GM12892 (cell line): ENCODE data around the gene USP40.

Source experiments
- POLR2AphosphoS5 ChIP-seq: IDR thresholded peaks from 2 replicates; pipeline ENCODE4 v1.6.1; 2011; ENCODE audit warnings: low read depth, low read length, control low read depth
- TAF1 ChIP-seq: IDR thresholded peaks from 2 replicates; pipeline ENCODE4 v1.6.1; 2011; ENCODE audit warnings: low read depth, mild to moderate bottlenecking, control low read depth, low read length, borderline replicate concordance

DNA sequence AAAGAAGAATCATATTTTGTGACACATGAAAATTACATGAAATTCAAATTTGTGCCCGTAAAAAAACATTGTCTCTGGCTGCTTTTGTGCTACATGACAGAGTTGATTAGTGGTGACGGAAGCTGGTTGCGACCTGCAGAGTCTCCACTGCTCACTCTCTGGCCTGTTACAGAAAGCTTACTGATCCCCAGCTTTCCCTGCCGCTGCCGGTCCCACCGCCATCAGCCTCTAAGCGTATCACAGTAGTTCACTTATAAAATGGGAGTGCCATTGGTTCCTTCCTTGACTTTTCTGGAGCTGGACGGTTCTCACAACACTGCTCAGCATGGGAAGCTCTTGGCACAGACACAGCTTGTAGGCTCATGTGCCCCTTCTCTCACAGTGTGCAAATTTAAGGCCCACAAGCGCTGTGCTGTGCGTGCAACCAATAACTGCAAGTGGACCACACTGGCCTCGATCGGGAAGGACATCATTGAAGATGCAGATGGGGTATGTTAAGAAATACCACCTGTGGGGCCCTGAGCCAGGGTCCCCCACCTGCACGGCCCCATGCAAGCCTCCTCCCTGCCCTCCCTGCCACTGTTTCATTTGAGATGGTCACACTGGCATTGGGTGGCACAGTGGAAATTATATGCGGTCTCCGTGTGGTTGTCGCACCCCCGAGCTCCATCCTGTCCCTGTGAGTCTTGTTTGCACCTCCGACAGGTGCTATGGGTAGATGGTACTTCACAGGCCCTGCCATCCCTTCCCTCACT is 131.0 kb downstream of the USP40 start:
- TF ChIP-seq POLR2AphosphoS5, result no peak
- TF ChIP-seq TAF1, result no peak
